ENCODE data around the gene TEAD3. TPM values are rescaled to one million over a fixed set of nuclear protein-coding genes. Genes with fewer than 3 reads are reported as not detected.

TEAD3 gene
- total and polyA plus RNA-seq, 2 of the 4 experiments (the other 2 are of a cell fraction) = 5.2 to 28.0 TPM

DNA sequence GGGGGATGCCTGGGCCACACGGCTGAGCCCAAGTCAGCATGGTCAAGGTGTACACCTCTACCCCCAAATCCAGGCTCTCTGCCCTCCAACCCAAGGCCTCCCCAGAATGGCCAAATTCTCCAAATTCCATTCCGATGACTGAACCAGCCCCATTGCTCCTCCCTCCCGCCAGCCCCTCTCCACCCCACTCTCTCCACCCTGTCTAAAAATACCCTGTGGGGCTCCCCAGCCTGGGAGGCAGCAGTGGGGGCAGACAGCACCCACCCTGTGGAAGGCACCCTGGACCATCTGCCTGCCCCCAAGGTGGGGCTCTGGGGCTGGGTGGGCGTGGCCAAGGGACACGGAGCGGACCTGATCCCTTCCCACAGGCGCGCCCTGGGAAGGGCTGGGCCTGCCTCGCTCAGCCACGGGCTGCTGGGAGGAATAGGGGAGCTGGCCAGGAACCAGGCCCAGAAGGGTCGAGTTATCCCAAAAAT lies 11.4 kb downstream of the TEAD3 start:
- TF ChIP-seq RCOR1 (IDR thresholded peaks at IDR 0.05; ENCODE audit: insufficient replicate concordance, low read length) = no peak
- no peak for TF ChIP-seq SMC3 (IDR thresholded peaks at IDR 0.05; ENCODE audit: low read depth, low read length)
- TF ChIP-seq, protein P1, sequence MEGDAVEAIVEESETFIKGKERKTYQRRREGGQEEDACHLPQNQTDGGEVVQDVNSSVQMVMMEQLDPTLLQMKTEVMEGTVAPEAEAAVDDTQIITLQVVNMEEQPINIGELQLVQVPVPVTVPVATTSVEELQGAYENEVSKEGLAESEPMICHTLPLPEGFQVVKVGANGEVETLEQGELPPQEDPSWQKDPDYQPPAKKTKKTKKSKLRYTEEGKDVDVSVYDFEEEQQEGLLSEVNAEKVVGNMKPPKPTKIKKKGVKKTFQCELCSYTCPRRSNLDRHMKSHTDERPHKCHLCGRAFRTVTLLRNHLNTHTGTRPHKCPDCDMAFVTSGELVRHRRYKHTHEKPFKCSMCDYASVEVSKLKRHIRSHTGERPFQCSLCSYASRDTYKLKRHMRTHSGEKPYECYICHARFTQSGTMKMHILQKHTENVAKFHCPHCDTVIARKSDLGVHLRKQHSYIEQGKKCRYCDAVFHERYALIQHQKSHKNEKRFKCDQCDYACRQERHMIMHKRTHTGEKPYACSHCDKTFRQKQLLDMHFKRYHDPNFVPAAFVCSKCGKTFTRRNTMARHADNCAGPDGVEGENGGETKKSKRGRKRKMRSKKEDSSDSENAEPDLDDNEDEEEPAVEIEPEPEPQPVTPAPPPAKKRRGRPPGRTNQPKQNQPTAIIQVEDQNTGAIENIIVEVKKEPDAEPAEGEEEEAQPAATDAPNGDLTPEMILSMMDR (conservative IDR thresholded peaks at IDR 0.05; ENCODE audit: low read depth, low read length) = no peak
- no peak for TF ChIP-seq CHD1 (IDR thresholded peaks at IDR 0.05; ENCODE audit: low read depth, low read length)
- 0 out of 2 replicates have a peak, but pooled peaks have one; percentile 9 for TF ChIP-seq FOS (IDR thresholded peaks at IDR 0.05; ENCODE audit: low read depth, low read length)
- TF ChIP-seq MAZ (IDR thresholded peaks at IDR 0.05; ENCODE audit: borderline replicate concordance, low read depth, low read length) = peak; percentile 52; the same call in 1 of the 2 replicates
- Histone ChIP-seq H3K56ac (ENCODE audit: extremely low read depth, insufficient read depth, low read length) (peak overlapping the region; percentile 36; the same call in 1 of the 2 replicates), H2BK120ac (ENCODE audit: low read depth, low read length) (peak overlapping the region; percentile 88), H3K4ac (ENCODE audit: low read depth, low read length) (peak overlapping the region; percentile 91), H3K27ac (ENCODE audit: insufficient read depth, low read length) (peak overlapping the region; percentile 70), H3K9me1 (ENCODE audit: insufficient read depth, low read length) (peaks cover 39% of the 10 kb centered on the region), H3K4me2 (ENCODE audit: low read depth, low read length) (0 out of 2 replicates have a peak overlapping the region, but pooled peaks have one; percentile 8), H4K5ac (ENCODE audit: low read depth, low read length) (peak overlapping the region; percentile 52), H4K20me1 (ENCODE audit: insufficient read depth, low read length) (peaks cover 17% of the 10 kb centered on the region; the same call in 1 of the 2 replicates), H3K27me3 (ENCODE audit: control insufficient read depth, insufficient read depth, low read length) (no peaks in the 10 kb centered on the region), H3K18ac (ENCODE audit: low read depth, low read length) (peak overlapping the region; percentile 71), H2AK5ac (ENCODE audit: low read depth, low read length) (peak overlapping the region; percentile 99), H3K23ac (ENCODE audit: low read depth, low read length) (peak overlapping the region; percentile 87), H3K9me3 (ENCODE audit: control insufficient read depth, insufficient read depth, low read length) (no peaks in the 10 kb centered on the region), H3K9ac (ENCODE audit: low read depth, low read length) (peak overlapping the region; percentile 5; the same call in 1 of the 2 replicates), H3K4me1 (ENCODE audit: control insufficient read depth, insufficient read depth, low read length) (peaks cover 39% of the 10 kb centered on the region), H2AK9ac (replicated peaks; ENCODE audit: low read depth, low read length, poor library complexity) (peak overlapping the region; percentile 94), H4K91ac (ENCODE audit: insufficient read depth, low read depth, low read length) (peak overlapping the region; percentile 96), H3K36me3 (ENCODE audit: control insufficient read depth, insufficient read depth, low read length) (peaks cover 38% of the 10 kb centered on the region), H2BK15ac (ENCODE audit: low read depth, low read length) (peak overlapping the region; percentile 83; the same call in 2 of the 3 replicates), H3K4me3 (ENCODE audit: insufficient read depth, low read depth, low read length) (no peak overlapping the region), H3K79me1 (ENCODE audit: low read depth in 1 of 2, low read length in 2 of 2) (peaks cover 54 to 95% of the 10 kb centered on the region in 2 experiments), H2BK20ac (ENCODE audit: low read depth, low read length) (peak overlapping the region; percentile 82), H4K8ac (ENCODE audit: low read depth in 2 of 2, low read length in 2 of 2) (peak overlapping the region; percentile 76 to 84), H2BK5ac (ENCODE audit: low read depth, low read length, poor library complexity, severe bottlenecking) (peak overlapping the region; percentile 93), H2AFZ (replicated peaks; ENCODE audit: low read length, poor library complexity) (peak overlapping the region; percentile 85), H3K14ac (replicated peaks; ENCODE audit: low read depth, low read length) (peak overlapping the region; percentile 91)
- intact Hi-C loops (cut with micrococcal nuclease) = no loop called here
- in situ Hi-C loops (cut with MboI; ENCODE audit: low sequenced_read_pairs) = no loop called here
- BruUV-seq (replicated peaks) = no TSS peak
- DNase-seq (no peak), ATAC-seq (ENCODE audit: low read depth) (peak; percentile 42)
- dilution Hi-C loops (cut with HindIII; ENCODE audit: low sequenced_read_pairs, unreplicated experiment) = no loop called here
- CTCF ChIA-PET = no interaction called here
- WGBS, 2 experiments (ENCODE audit: extremely low coverage in 2 of 2, insufficient read length in 1 of 2) = 40% methylated on average over 2 of the region's 11 CpGs; no CpG with 5 or more reads in 1 of the 2 experiments
- POLR2A ChIA-PET (ENCODE audit: unreplicated experiment) = no interaction called here
